GM23248 (cell line): ENCODE data around the gene RAB22A.

Source experiments
- EZH2 ChIP-seq: fragments of 200-600 bp; sonication (generic); IDR thresholded peaks from 2 replicates; pipeline ENCODE4 v1.6.1; 2018; ENCODE audit warnings: antibody characterized with exemption, mild to moderate bottlenecking; ENCODE audit not compliant: insufficient read depth, poor library complexity, severe bottlenecking
- EZH2phosphoT487 ChIP-seq: fragments of 200-600 bp; sonication (generic); IDR thresholded peaks from 2 replicates; pipeline ENCODE4 v1.6.1; 2018; ENCODE audit warnings: antibody characterized with exemption, moderate library complexity, mild to moderate bottlenecking, low read depth; ENCODE audit not compliant: insufficient read depth

- TF ChIP-seq EZH2 (no peak), EZH2phosphoT487 (no peak)
These were observed 106.5 kb downstream of the RAB22A start for GRCh38 chr20:58416057-58416456.
